A673 (cell line): ENCODE data around the gene KHK.

Experiments
- CTCF ChIP-seq: fragments of 300-800, 200-600 bp; sonication (generic); conservative IDR thresholded peaks from 2 replicates; pipeline ENCODE4 v1.5.1; 2017; ENCODE audit warnings: low read depth, mild to moderate bottlenecking, antibody characterized with exemption, low read length, moderate library complexity, mixed read lengths
- EZH2 ChIP-seq: fragments of 200-600 bp; sonication (generic); IDR thresholded peaks from 2 replicates; pipeline ENCODE4 v1.6.1; 2017; ENCODE audit warnings: borderline replicate concordance, low read depth, mild to moderate bottlenecking, mixed read lengths, antibody characterized with exemption, low read length; ENCODE audit not compliant: poor library complexity, severe bottlenecking

- no peak for TF ChIP-seq EZH2
- TF ChIP-seq CTCF: no peak
Measured at GRCh38 chr2:27137322-27137935, 50.9 kb downstream of the KHK start.
